ENCODE data around the gene PDZD4. TPM values are rescaled to one million over a fixed set of nuclear protein-coding genes. Genes with fewer than 3 reads are reported as not detected.

Gene PDZD4
- total RNA-seq, 1 experiment from 2014 or later = 0.26 TPM

GRCh38 chrX:153827903-153828302 is 2.4 kb downstream of the PDZD4 start:
- Histone ChIP-seq H3K27me3 (ENCODE audit: low read length) (peaks cover 45% of the 10 kb centered on the region), H3K79me2 (ENCODE audit: low read length) (no peaks in the 10 kb centered on the region), H4K20me1 (ENCODE audit: low read length) (no peaks in the 10 kb centered on the region), H2AFZ (ENCODE audit: low read length) (no peak overlapping the region), H3K9me3 (ENCODE audit: low read length) (no peaks in the 10 kb centered on the region), H3K36me3 (ENCODE audit: low read depth, low read length) (no peaks in the 10 kb centered on the region), H3K9ac (ENCODE audit: low read length) (no peak overlapping the region), H3K27ac (ENCODE audit: low read length) (no peak overlapping the region), H3K9me2 (replicated peaks; ENCODE audit: low read length) (no peaks in the 10 kb centered on the region), H3K4me2 (ENCODE audit: low read length) (no peak overlapping the region), H3K4me3 (ENCODE audit: low read length) (no peak overlapping the region), H3K4me1 (ENCODE audit: insufficient read depth, low read length) (no peaks in the 10 kb centered on the region), H3F3A (ENCODE audit: low read length, unreplicated experiment) (no peaks in the 10 kb centered on the region)
- intact Hi-C loops (cut with micrococcal nuclease) = no loop called here
- BruUV-seq (replicated peaks) = no TSS peak
- ATAC-seq (no peak), DNase-seq (no peak)
- POLR2A ChIA-PET (ENCODE audit: unreplicated experiment) = no interaction called here
- CTCF ChIA-PET = no interaction called here
- TF ChIP-seq CTCF (conservative IDR thresholded peaks at IDR 0.05; ENCODE audit: low read depth, low read length) (no peak), EZH2phosphoT487 (IDR thresholded peaks at IDR 0.05; ENCODE audit: borderline replicate concordance, low read length) (no peak)

GRCh38 chrX:153827016-153827415 is 3.3 kb downstream of the PDZD4 start:
- no peaks in the 10 kb centered on the region for H3F3A ChIP-seq (ENCODE audit: low read length, unreplicated experiment)
- intact Hi-C loops (cut with micrococcal nuclease) = no loop called here
- H3K4me3 ChIP-seq (ENCODE audit: low read length) = no peak overlapping the region
- BruUV-seq (replicated peaks) = no TSS peak
- ATAC-seq (no peak), DNase-seq (no peak)
- no peaks in the 10 kb centered on the region for H3K9me2 ChIP-seq (replicated peaks; ENCODE audit: low read length)
- H3K79me2 ChIP-seq (ENCODE audit: low read length) = no peaks in the 10 kb centered on the region
- no peaks in the 10 kb centered on the region for H4K20me1 ChIP-seq (ENCODE audit: low read length)
- TF ChIP-seq EZH2phosphoT487 (IDR thresholded peaks at IDR 0.05; ENCODE audit: borderline replicate concordance, low read length) = no peak
- no peak for TF ChIP-seq CTCF (conservative IDR thresholded peaks at IDR 0.05; ENCODE audit: low read depth, low read length)
- no peak for TF ChIP-seq EZH2 (IDR thresholded peaks at IDR 0.05; ENCODE audit: low read length, unreplicated experiment)
- H3K4me2 ChIP-seq (ENCODE audit: low read length) = no peak overlapping the region
- ChIA-PET CTCF (no interaction called here), POLR2A (ENCODE audit: unreplicated experiment) (no interaction called here)
- no peaks in the 10 kb centered on the region for H3K9me3 ChIP-seq (ENCODE audit: low read length)
- H2AFZ ChIP-seq (ENCODE audit: low read length) = no peak overlapping the region
- H3K9ac ChIP-seq (ENCODE audit: low read length) = no peak overlapping the region
- no peaks in the 10 kb centered on the region for H3K4me1 ChIP-seq (ENCODE audit: insufficient read depth, low read length)
- no peaks in the 10 kb centered on the region for H3K36me3 ChIP-seq (ENCODE audit: low read depth, low read length)
- H3K27ac ChIP-seq (ENCODE audit: low read length) = no peak overlapping the region
- peaks cover 44% of the 10 kb centered on the region for H3K27me3 ChIP-seq (ENCODE audit: low read length)

- Histone ChIP-seq H3K9me3 (ENCODE audit: low read length) (no peaks in the 10 kb centered on the region), H3K27me3 (ENCODE audit: low read length) (peaks cover 30% of the 10 kb centered on the region), H3F3A (ENCODE audit: low read length, unreplicated experiment) (no peaks in the 10 kb centered on the region), H3K9me2 (replicated peaks; ENCODE audit: low read length) (no peaks in the 10 kb centered on the region), H4K20me1 (ENCODE audit: low read length) (no peaks in the 10 kb centered on the region), H3K79me2 (ENCODE audit: low read length) (no peaks in the 10 kb centered on the region), H3K4me3 (ENCODE audit: low read length) (no peak overlapping the region), H3K9ac (ENCODE audit: low read length) (no peak overlapping the region), H3K4me1 (ENCODE audit: insufficient read depth, low read length) (no peaks in the 10 kb centered on the region), H2AFZ (ENCODE audit: low read length) (no peak overlapping the region), H3K4me2 (ENCODE audit: low read length) (no peak overlapping the region), H3K36me3 (ENCODE audit: low read depth, low read length) (no peaks in the 10 kb centered on the region), H3K27ac (ENCODE audit: low read length) (no peak overlapping the region)
- ATAC-seq = no peak
- CTCF ChIA-PET = no interaction called here
- no TSS peak for BruUV-seq (replicated peaks)
- intact Hi-C loops (cut with micrococcal nuclease) = no loop called here
- POLR2A ChIA-PET (ENCODE audit: unreplicated experiment) = no interaction called here
- no peak for DNase-seq
- no peak for TF ChIP-seq EZH2 (IDR thresholded peaks at IDR 0.05; ENCODE audit: low read length, unreplicated experiment)
- TF ChIP-seq EZH2phosphoT487 (IDR thresholded peaks at IDR 0.05; ENCODE audit: borderline replicate concordance, low read length) = no peak
- TF ChIP-seq CTCF (conservative IDR thresholded peaks at IDR 0.05; ENCODE audit: low read depth, low read length) = no peak
Measured at GRCh38 chrX:153825042-153825441, 5.3 kb downstream of the PDZD4 start.
